ENCODE measurements around the gene LIPT2. TPM values are rescaled to one million over a fixed set of nuclear protein-coding genes. Genes with fewer than 3 reads are reported as not detected.
A peak's percentile ranks its signal among the peaks of the same experiment; 100 is the strongest.

Gene LIPT2
- total and polyA plus RNA-seq, 2 donors from 2014 or later = 4.0 to 8.9 TPM

- intact Hi-C loops (cut with DNase I) = no loop called here
- Histone ChIP-seq H3K9me3 (ENCODE audit: control insufficient read depth in 2 of 3, insufficient read depth in 1 of 3, low read length in 3 of 3) (no peaks in the 10 kb centered on the region), H3K27me3 (ENCODE audit: control insufficient read depth, insufficient read depth, low read length) (no peaks in the 10 kb centered on the region), H3K27ac (ENCODE audit: low read depth in 2 of 2, low read length in 2 of 2) (no peak overlapping the region), H3K9ac (ENCODE audit: low read length in 3 of 3) (no peak overlapping the region), H3K36me3 (ENCODE audit: control insufficient read depth in 2 of 3, insufficient read depth in 3 of 3, low read length in 3 of 3) (peaks cover 0 to 28% (median 7%) of the 10 kb centered on the region in 3 donors), H3K4me1 (ENCODE audit: control insufficient read depth in 2 of 3, insufficient read depth in 2 of 3, low read depth in 1 of 3, low read length in 3 of 3) (peaks cover 0 to 17% (median 13%) of the 10 kb centered on the region in 3 donors), H3K4me3 (ENCODE audit: low read length in 3 of 3) (peak overlapping the region in 1 of 3 donors; percentile 51)
- DNase-seq = no peak
- TF ChIP-seq CTCF (IDR thresholded peaks at IDR 0.05; ENCODE audit: borderline replicate concordance, extremely low read depth, insufficient read depth) = no peak
- no peak for FAIRE-seq
These were observed 32.9 kb downstream of the LIPT2 start for GRCh38 chr11:74460481-74461154.

GRCh38 chr11:74460065-74460464, 33.5 kb downstream of the LIPT2 start:
- H3K4me3 ChIP-seq (ENCODE audit: low read length in 3 of 3) = no peak overlapping the region
- FAIRE-seq = no peak

GRCh38 chr11:74459584-74459983, 33.9 kb downstream of the LIPT2 start:
- Histone ChIP-seq H3K36me3 (ENCODE audit: control insufficient read depth in 2 of 3, insufficient read depth in 3 of 3, low read length in 3 of 3) (peaks cover 0 to 28% (median 7%) of the 10 kb centered on the region in 3 donors), H3K9me3 (ENCODE audit: control insufficient read depth in 2 of 3, insufficient read depth in 1 of 3, low read length in 3 of 3) (no peaks in the 10 kb centered on the region), H3K27ac (ENCODE audit: low read depth in 2 of 2, low read length in 2 of 2) (no peak overlapping the region), H3K4me1 (ENCODE audit: control insufficient read depth in 2 of 3, insufficient read depth in 2 of 3, low read depth in 1 of 3, low read length in 3 of 3) (peaks cover 0 to 17% (median 11%) of the 10 kb centered on the region in 3 donors), H3K9ac (ENCODE audit: low read length in 3 of 3) (no peak overlapping the region), H3K27me3 (ENCODE audit: control insufficient read depth, insufficient read depth, low read length) (no peaks in the 10 kb centered on the region), H3K4me3 (ENCODE audit: low read length in 3 of 3) (no peak overlapping the region)
- intact Hi-C loops (cut with DNase I) = loop anchor here (10.0 kb wide), 1 partner anchor 105 kb away; no protein-coding TSS in a partner anchor
- no peak for TF ChIP-seq CTCF (IDR thresholded peaks at IDR 0.05; ENCODE audit: borderline replicate concordance, extremely low read depth, insufficient read depth)
- no peak for DNase-seq
- no peak for FAIRE-seq

More at GRCh38 chr11:74460065-74460464, 33.5 kb downstream of the LIPT2 start:
- Histone ChIP-seq H3K27ac (ENCODE audit: low read depth in 2 of 2, low read length in 2 of 2) (no peak overlapping the region), H3K9ac (ENCODE audit: low read length in 3 of 3) (no peak overlapping the region), H3K36me3 (ENCODE audit: control insufficient read depth in 2 of 3, insufficient read depth in 3 of 3, low read length in 3 of 3) (peaks cover 0 to 28% (median 7%) of the 10 kb centered on the region in 3 donors), H3K9me3 (ENCODE audit: control insufficient read depth in 2 of 3, insufficient read depth in 1 of 3, low read length in 3 of 3) (no peaks in the 10 kb centered on the region), H3K27me3 (ENCODE audit: control insufficient read depth, insufficient read depth, low read length) (no peaks in the 10 kb centered on the region), H3K4me1 (ENCODE audit: control insufficient read depth in 2 of 3, insufficient read depth in 2 of 3, low read depth in 1 of 3, low read length in 3 of 3) (peaks cover 0 to 17% (median 11%) of the 10 kb centered on the region in 3 donors)
- no peak for DNase-seq
- TF ChIP-seq CTCF (IDR thresholded peaks at IDR 0.05; ENCODE audit: borderline replicate concordance, extremely low read depth, insufficient read depth) = no peak
- intact Hi-C loops (cut with DNase I) = no loop called here
